ENCODE results near the gene TBX6. TPM values are rescaled to one million over a fixed set of nuclear protein-coding genes. Genes with fewer than 3 reads are reported as not detected.

The TBX6 gene
- total RNA-seq, 1 experiment from 2014 or later, result 1.6 TPM

DNA sequence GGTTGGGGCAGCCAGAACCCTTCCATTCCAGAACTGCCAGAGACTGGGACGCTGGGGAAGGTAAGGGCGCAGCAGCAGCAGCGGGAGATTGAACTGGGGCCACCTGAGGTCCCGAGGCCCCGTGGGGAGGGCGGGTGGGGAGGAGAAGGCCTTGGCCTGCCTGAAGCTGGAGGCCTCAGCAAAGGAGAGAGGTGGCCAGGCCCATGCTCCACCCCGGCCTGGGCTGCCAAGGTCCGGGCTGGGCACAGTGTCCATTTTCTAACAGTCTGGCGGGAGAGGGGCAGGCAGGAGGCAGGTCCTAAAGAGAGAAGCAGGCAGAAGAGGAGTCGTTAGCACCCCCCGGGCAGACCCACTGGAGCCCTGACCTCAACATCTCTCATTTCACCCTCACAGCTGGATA is 22.7 kb upstream of the TBX6 start:
- Histone ChIP-seq H2BK120ac (ENCODE audit: low read depth, low read length, poor library complexity, severe bottlenecking) (no peak overlapping the region), H3K23me2 (ENCODE audit: insufficient read length, low read depth, low read length, poor library complexity, severe bottlenecking) (no peaks in the 10 kb centered on the region), H4K20me1 (ENCODE audit: control insufficient read depth, insufficient read depth, insufficient read length) (no peaks in the 10 kb centered on the region), H3K27ac (ENCODE audit: insufficient read length, low read depth, low read length) (no peak overlapping the region), H3K4me2 (ENCODE audit: insufficient read depth, insufficient read length, low read length) (no peak overlapping the region), H2AFZ (ENCODE audit: low read length) (no peak overlapping the region), H4K8ac (replicated peaks; ENCODE audit: insufficient read length, low read depth, low read length) (no peak overlapping the region), H4K91ac (ENCODE audit: insufficient read length, low read depth, low read length) (no peak overlapping the region), H3K23ac (ENCODE audit: insufficient read length, low read depth, low read length) (no peak overlapping the region), H3K14ac (ENCODE audit: insufficient read depth, low read length) (no peak overlapping the region), H3K9me3 (ENCODE audit: control insufficient read depth, low read depth, low read length) (no peaks in the 10 kb centered on the region), H2BK12ac (ENCODE audit: insufficient read length, low read depth, low read length) (no peak overlapping the region), H3K56ac (ENCODE audit: insufficient read length, low read depth, low read length) (no peak overlapping the region), H3K4ac (ENCODE audit: low read depth, low read length) (no peak overlapping the region), H2BK20ac (ENCODE audit: low read depth, low read length, poor library complexity, severe bottlenecking) (no peak overlapping the region), H3K79me1 (ENCODE audit: insufficient read depth, low read depth, low read length, poor library complexity, severe bottlenecking) (no peaks in the 10 kb centered on the region), H3T11ph (ENCODE audit: low read length) (no peak overlapping the region), H2BK5ac (ENCODE audit: insufficient read length, low read length) (no peak overlapping the region), H3K79me2 (ENCODE audit: insufficient read depth, low read length) (no peaks in the 10 kb centered on the region), H3K4me1 (ENCODE audit: insufficient read depth, low read length) (no peaks in the 10 kb centered on the region), H3K27me3 (ENCODE audit: insufficient read depth, low read length) (no peaks in the 10 kb centered on the region), H4K5ac (ENCODE audit: insufficient read length, low read depth, low read length) (no peak overlapping the region), H3K18ac (ENCODE audit: insufficient read length, low read depth, low read length) (no peak overlapping the region), H2BK15ac (ENCODE audit: low read depth, low read length) (no peak overlapping the region), H3K9ac (ENCODE audit: extremely low read depth, insufficient read length, low read length) (no peak overlapping the region), H2AK5ac (ENCODE audit: insufficient read length, low read length) (no peak overlapping the region)
- Mint-ChIP-seq H3K4me3 (no peak overlapping the region), H3K27me3 (ENCODE audit: low read depth) (no peaks in the 10 kb centered on the region; the same call in 1 of the 2 replicates), H3K9me3 (no peaks in the 10 kb centered on the region), H3K36me3 (ENCODE audit: insufficient read depth in 1 of 3, low read depth in 3 of 3) (peaks cover 0 to 24% (median 18%) of the 10 kb centered on the region in 3 experiments; a peak in 5 of 7 replicates), H3K27ac (no peak overlapping the region), H3K4me1 (peaks cover 2 to 5% of the 10 kb centered on the region in 2 experiments)
- TF ChIP-seq CTCF (conservative IDR thresholded peaks at IDR 0.05), result no peak
- WGBS (ENCODE audit: extremely low coverage, insufficient read length, low lambda C conversion rate), result no CpG with 5 or more reads among the region's 11 CpGs
- no peak for DNase-seq

Data from H9 (cell line).